C4-2B (cell line): ENCODE measurements around the gene MSL3.

Source experiments
- H3K27ac ChIP-seq: fragments of 450-650 bp; 2 replicates; pipeline ENCODE4 v1.5.1; 2017
- CTCF ChIP-seq: fragments of 450-650 bp; conservative IDR thresholded peaks from 2 replicates; pipeline ENCODE4 v1.5.1; 2017; ENCODE audit warnings: mild to moderate bottlenecking
- ZFX ChIP-seq: fragments of 450-650 bp; IDR thresholded peaks from 2 replicates; pipeline ENCODE4 v1.6.1; 2017

MSL3 gene

GRCh38 chrX:11759461-11760311 is 1.6 kb downstream of the MSL3 start:
- peak overlapping the region; percentile 78 for H3K27ac ChIP-seq
- TF ChIP-seq CTCF, result no peak
- no peak for TF ChIP-seq ZFX

- no peak overlapping the region for H3K27ac ChIP-seq
- TF ChIP-seq ZFX (no peak), CTCF (no peak)
Measured at GRCh38 chrX:11760958-11761357, 2.9 kb downstream of the MSL3 start.

DNA sequence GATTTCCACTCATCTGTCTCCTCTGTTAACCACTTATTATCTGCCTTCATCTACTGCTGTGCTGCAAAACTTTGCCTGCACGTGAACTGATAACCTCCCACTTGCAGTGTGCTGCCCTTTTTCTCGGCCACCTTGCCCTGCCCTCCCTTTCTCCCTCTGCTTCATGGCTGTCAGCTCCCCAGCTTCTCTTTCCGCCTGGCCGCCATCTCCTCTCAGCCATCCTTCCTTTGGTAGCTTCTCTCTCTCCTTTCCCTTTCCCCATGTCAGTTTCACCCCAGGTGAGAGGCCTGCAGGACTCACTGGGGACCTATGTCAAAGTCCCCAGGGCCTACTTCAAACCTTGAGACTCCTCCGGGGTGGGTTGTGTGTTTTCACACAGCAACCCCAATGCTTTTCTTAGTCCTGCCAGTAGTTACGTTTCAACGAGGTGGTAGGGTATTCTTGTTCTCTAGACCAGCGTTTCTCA is 6.6 kb downstream of the MSL3 start:
- no peak for TF ChIP-seq CTCF
- no peak for TF ChIP-seq ZFX
- no peak overlapping the region for H3K27ac ChIP-seq

GRCh38 chrX:11765449-11765848 is 7.4 kb downstream of the MSL3 start:
- no peak overlapping the region for H3K27ac ChIP-seq
- no peak for TF ChIP-seq ZFX
- TF ChIP-seq CTCF, result no peak

- TF ChIP-seq ZFX (no peak), CTCF (no peak)
- H3K27ac ChIP-seq, result no peak overlapping the region
Measured at GRCh38 chrX:11766487-11766886, 8.4 kb downstream of the MSL3 start.

- no peak for TF ChIP-seq CTCF
- no peak for TF ChIP-seq ZFX
- no peak overlapping the region for H3K27ac ChIP-seq
Measured at GRCh38 chrX:11768039-11768438, 10.0 kb downstream of the MSL3 start.

DNA sequence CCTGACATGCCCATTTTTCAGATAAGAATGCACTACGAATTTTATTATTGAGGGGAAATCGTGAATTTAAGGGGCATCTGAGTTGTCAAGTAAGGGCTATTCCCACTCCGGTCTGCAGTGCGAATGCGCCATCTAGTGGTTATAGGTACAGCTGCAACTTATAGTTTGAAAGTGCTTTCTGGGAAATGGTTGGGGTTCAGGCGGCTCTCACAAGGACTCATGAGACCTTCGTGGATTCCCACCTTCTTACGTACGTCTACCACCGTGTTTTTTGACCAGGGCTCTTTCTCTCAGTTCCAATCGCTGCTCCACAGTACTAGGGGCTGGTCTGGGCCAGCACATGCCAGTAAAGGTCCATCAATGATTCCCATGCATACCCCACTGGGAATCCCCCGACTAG is 12.3 kb downstream of the MSL3 start:
- no peak for TF ChIP-seq ZFX
- peak; percentile 83 for TF ChIP-seq CTCF
- H3K27ac ChIP-seq, result no peak overlapping the region
